Prostate gland (tissue), 2 donors: ENCODE measurements around the gene PKNOX2.

Experiments
- POLR2AphosphoS5 ChIP-seq: sonication (generic); formaldehyde crosslinking; IDR thresholded peaks from one replicate; pipeline ENCODE4 v1.6.1; 2017; ENCODE audit warnings: antibody characterized with exemption
- TF ChIP-seq, protein P1 (sequence below), 4 experiments: fragments of 200-600 bp in 2 of 4; fragments of 450-650 bp in 2 of 4; sonication (generic) in 2 of 4; IDR thresholded peaks; 1 replicate in 3 of 4; 2 replicates in 1 of 4; pipeline ENCODE4 v1.5.1; 2016 to 2019; ENCODE audit warnings: antibody characterized with exemption in 4 of 4, mild to moderate bottlenecking in 2 of 4, moderate library complexity in 2 of 4

DNA sequence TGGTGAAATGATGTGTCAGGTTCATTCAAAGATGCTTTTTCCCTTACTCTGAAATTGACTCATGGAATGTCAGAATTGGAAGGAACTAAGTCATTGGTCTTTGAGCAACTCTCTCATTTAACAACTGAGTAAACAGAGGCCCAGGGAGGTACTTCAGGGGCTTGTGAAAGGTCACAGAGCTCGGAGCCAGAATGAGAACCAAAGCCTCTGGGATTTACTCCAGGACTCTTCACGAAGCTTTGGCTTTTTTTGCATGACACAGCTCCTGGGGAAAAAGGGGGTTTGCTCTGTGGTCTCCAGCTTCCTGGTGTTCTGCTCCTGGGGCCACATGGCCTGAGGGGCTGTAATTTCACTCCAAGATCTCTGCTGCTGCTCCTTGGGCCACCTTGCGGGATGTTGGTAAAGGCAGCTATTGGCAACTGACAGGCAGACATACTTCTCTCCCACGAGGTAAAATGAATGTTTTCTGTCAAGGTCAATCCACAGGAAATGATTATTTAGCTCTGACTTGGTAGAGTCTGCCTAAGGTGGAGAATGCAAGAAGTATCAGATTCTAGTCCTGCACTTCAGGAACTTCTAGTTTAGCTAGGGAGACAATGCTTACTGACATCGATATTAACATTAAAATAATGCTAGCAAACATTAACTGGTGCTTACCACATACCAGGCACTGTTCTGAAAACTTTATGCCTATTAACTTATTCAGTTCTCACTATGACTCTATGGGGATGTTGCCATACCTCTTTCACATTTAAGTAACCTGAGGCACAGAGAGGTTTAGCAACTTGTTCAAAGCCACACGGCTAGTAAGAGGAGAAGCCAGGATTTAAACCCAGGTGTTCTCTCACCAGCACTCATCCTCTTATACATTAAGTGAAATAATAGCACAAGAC is 16.1 kb downstream of the PKNOX2 start:
- TF ChIP-seq, protein P1, sequence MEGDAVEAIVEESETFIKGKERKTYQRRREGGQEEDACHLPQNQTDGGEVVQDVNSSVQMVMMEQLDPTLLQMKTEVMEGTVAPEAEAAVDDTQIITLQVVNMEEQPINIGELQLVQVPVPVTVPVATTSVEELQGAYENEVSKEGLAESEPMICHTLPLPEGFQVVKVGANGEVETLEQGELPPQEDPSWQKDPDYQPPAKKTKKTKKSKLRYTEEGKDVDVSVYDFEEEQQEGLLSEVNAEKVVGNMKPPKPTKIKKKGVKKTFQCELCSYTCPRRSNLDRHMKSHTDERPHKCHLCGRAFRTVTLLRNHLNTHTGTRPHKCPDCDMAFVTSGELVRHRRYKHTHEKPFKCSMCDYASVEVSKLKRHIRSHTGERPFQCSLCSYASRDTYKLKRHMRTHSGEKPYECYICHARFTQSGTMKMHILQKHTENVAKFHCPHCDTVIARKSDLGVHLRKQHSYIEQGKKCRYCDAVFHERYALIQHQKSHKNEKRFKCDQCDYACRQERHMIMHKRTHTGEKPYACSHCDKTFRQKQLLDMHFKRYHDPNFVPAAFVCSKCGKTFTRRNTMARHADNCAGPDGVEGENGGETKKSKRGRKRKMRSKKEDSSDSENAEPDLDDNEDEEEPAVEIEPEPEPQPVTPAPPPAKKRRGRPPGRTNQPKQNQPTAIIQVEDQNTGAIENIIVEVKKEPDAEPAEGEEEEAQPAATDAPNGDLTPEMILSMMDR (IDR thresholded peaks at IDR 0.05): no peak
- TF ChIP-seq POLR2AphosphoS5: no peak
